NOMO-1 treated with DMSO at 0.1 percent for 48 hours (cell line): ENCODE measurements around the gene USF1.
"Not testable (repeated sequence)": the region's sequence is repeated elsewhere in the genome, so short reads cannot be mapped to it uniquely, and the experiment has no call there.

Experiments
- DNase-seq: peaks from one replicate; lab custom pipeline; 2025; ENCODE audit not compliant: unreplicated experiment; lab: John Stamatoyannopoulos, UW

USF1 gene

DNA sequence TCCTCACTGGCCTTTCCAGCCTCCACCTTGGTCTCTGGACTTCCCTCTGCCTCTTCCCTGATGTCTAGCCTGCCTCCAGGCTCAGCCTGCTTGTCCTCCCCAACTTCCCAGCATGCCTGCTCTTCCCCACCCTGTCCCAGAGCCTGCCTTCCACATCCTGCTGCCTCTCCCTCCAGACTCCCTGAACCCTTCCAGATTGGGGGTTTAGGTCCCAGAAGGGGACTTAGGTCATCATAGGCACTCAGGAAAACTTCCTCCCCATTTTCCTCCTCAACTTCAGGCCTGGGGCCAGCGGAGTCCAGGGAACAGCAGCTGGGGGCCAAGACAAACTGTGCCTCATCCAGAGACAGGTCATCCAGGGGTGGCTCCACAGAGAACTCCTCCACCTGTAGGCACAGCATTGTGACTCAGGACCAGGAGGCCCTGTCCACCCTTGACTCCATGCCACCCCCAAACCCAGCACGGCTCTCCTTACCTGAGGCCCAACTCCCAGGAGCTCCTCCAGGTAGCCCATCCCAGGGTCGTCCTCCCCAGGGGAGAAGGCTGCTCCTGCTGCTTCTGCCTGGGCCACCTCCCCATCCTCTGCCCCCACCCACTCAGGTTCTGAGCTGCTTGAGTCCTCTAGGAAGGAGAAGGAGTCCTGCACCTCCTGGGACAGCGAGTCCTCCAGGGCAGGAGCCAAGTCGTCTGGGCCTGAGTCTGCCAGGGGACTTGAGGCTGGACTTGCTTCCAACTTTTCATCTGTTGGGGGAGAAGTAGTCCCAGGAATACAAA is 3.4 kb upstream of the USF1 start:
- DNase-seq, result no peak

DNA sequence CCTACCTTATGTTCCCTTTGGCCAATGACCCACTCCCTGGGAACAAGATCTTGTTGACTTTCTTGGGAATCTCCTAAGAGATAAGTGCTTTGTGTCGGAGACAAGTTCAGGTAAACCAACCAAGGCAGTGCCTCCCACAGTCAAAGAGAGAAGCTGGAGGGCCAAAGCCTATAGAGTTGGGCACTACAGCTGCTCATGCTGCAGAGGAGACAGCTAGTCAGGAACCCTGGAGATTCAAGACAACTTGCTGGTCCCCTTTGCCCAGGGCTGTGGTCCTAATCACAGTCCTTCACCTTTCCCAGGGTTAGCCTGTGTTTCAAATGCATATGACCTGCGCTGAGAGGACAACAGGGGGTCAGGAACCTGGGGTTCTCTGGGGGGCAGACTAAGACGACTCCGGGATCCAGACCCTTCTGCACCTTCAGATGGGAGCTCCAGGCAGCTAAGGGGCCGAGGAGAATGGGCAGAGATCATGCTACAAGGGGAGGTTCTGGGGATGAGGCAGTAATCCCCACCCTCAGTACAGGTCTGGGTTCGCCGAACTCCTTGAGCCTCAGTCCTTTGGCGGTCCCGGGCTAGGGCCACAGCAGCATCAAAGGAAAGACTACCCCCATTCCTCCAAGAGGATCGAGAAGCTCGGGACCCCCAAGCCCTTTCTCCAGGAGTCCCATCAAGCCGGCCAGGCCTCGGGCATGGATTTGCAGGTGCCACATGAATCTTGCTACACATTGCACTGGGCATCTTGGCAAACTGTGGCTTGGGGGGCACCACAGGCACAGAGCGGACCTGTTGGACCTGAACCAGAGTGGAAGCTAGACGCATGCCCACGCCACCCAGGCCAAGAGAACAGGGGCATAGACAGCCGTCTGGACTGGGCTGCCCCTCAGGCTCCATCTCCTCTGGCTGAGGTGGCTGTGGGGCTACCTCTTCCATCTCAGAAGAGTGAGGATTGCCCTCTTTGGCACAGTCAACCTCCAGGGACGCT is 2.0 kb upstream of the USF1 start:
- no peak for DNase-seq

GRCh38 chr1:161046605-161047228 is 940 bp upstream of the USF1 start:
- peak; percentile 96 for DNase-seq

DNA sequence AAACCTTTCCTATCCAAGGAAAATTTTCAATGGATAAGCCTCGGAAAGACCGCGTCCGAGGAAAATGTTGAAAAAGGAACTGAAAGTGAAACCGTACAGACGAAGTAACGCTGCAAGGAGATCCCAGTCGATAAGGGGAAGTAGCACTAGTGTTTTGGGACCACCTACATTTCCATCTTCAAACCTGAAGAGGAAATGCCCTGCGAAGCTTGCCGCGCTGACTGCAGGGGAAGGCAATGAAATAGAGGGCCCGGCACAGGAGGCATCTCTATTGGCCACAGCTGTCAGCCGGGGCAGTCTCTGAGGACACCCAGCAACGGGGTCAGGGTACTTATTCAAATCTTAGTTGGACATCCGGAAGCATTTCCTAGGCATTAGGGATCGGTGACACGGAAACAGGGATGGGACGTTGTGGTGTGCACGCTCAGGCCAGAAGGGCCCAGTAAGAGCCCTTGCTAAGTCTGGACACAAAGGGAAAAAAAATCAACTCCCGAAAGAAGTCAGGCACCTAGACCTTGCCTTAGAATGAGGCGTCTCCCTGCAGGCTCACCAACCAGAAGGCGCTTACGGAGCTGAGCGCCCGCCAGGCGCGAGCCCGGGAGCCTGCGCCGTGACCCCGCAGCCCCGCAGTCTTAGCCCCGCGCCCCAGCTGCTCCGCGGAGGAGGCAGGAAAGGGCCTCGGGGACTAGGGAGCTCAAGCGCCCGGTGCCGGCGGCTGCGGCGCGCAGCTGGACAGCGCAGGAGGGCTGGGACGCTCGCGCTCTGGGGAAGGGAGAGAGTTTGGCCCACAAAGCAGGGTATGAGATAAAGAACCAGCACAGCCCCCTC is 655 bp downstream of the USF1 start:
- DNase-seq, result peak; percentile 99

GRCh38 chr1:161044535-161044907 is 1.3 kb downstream of the USF1 start:
- DNase-seq, result no peak

- no peak for DNase-seq
Observed at GRCh38 chr1:161039546-161039945, 6.2 kb downstream of the USF1 start.

DNA sequence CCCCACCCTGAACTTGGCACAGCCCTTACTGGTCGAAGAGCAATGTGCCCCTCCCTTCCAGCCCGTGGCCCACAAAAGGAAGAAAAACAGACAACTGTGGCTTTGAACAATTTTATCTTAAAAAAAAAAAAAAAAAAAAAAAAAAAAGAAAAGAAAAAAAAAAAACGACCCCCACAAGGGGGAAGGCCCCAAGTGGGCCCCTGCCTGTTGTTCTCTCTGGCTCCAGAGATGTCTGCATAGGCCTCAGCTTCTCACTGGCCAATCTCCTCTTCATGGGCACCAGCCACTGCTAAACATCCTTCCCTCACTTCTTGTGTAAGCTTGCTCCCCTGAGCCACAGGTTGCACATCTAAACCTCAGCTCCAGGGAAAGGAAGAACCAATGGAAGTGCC is 6.6 kb downstream of the USF1 start:
- DNase-seq, result no peak

- no peak for DNase-seq
Observed at GRCh38 chr1:161038523-161039153, 7.1 kb downstream of the USF1 start, which contains the start of gene TSTD1. TSS of gene TSTD1 (minus strand) at chr1:161038964. CDS start at chr1:161038889, 75 bp downstream.

DNA sequence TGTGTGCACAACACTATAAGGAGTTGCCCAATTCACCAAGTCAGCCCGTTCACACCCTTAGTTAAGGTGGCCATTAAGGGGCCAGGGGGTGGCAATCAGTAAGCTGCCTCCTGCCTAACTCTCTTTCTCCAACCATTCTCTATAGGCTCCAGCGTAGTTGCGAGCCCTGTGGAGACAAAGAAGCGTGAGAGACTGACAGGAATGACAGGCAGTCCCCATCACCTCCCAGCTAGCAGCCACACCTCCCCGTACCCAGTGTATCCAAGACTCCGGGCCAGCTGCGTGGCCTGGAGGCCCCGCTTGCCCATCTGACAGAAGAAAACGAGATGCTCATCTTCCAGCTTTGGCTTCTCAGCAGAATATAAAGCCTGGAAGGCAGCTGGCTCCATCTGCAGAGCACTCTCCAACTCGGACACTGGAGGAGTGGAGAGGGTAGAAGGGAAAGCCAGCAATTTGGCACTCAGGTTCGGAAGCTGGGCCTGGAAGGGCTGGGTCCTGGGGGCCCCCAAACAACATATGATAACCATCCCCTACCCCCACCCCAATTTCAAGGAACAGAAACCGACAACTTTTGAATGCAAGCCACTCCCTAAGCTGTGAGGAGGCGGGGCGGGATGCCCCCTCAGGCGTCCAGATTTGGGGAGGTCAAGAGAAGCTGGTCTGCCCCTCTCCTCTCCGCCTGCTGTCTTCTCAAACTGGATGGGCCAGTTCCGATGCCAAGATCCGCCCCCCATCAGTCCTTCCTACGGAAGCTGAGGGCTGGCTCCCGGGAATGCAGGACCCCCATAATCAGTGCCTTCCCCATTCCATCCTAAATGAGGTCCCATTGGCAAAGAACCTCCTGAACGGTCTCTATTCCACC is 7.9 kb downstream of the USF1 start:
- DNase-seq, result no peak

DNA sequence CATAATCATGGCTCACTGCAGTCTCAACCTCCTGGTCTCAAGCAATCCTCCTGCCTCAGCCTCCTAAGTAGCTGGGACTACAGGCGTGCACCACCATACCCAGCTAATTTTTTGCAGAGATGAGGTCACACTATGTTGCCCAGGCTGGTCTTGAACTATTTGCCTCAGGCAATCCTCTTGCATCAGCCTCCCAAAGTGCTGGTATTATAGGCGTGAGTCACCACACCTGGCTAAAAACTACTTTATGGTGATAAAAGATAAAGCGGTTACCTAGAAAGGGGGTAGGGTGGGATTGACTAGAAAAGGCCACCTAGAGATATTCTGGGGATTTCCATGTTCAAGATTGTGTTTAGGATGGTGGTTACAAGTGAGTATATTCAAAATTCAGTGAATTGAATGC is 12.0 kb downstream of the USF1 start:
- no peak for DNase-seq

DNA sequence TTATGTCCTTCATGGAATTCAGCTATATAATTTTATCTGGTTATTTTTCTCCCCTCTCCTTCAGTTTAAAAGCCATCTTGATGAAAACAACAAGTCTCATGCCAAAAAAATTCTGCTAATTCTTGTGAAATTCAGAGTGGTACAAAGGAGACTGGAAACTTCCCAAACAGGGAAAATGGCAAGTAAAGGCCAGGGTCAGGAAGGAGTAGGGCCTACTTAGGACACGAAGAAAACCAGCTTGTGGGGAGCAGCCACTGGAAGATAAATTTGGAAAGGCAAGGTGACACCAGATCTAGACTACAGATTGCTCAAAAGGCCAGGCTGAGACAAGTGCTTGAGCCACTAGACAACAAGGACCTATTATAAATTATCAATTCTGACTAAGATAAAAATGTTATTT is 13.4 kb downstream of the USF1 start:
- DNase-seq, result no peak

DNA sequence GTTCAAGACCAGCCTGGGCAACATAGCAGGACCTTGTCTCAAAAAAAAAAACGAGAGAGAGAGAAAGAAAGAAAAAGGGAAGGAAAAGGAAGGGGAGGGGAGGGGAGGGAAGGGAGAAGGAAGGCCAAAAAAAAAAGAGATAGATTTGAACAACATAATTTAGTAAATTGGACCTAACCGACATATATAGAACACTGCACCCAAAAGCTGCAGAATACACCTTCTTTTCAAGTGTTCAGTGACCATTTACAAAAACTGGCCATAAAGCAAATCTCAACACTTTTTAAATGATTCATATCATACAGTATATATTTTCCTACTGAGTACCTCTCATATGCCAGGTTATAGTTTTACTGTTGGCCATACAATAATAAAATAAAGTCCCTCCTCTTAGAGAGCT is 13.9 kb downstream of the USF1 start:
- DNase-seq, result no peak

DNA sequence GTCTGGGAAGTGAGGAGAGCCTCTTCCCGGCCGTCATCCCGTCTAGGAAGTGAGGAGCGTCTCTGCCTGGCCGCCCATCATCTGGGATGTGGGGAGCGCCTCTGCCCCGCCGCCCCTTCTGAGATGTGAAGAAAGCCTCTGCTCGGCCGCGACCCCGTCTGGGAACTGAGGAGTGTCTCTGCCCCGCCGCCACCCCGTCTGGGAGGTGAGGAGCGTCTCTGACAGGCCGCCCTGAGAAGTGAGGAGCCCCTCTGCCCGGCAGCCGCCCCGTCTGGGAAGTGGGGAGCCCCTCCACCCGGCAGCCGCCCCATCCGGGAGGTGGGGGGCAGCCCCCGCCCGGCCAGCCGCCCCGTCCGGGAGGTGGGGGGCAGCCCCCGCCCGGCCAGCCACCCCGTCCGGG is 16.3 kb downstream of the USF1 start:
- not testable (repeated sequence) for DNase-seq

DNA sequence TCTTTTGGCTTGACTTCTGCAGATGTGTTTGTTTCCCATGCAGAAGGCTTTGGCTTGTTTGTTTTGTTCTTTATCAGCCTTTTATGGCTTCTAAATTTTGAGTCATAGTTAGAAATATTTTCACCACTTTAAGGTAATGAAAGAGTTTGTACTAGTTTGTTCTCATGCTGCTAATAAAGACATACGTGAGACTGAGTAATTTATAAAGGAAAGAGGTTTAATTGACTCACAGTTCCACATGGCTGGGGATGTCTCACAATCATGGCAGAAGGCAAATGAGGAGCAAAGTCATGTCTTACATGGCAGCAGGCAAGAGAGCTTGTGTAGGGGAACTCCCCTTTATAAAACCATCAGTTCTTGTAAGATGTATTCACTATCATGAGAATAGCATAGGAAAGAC is 18.8 kb downstream of the USF1 start:
- DNase-seq, result not testable (repeated sequence)

GRCh38 chr1:161022432-161022831 is 23.3 kb downstream of the USF1 start:
- DNase-seq, result not testable (repeated sequence)

DNA sequence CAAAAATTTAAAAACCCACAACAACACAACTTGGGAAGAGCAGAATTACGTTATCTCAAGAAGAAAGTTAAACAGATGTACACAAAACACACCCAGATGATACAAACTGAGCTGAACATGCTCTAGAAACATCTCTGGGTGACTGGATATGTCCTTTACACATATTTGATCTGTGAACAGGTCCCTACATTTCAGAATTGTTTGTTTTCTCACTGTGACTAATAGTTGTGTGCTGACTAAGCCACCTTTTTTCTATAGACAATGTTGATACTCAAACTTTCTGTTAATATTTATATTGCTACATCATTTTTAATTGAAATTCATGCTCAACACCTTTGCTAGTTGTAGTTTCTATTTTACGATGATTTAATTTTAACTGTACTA is 23.8 kb downstream of the USF1 start:
- DNase-seq, result no peak

- DNase-seq, result peak; percentile 87
Observed at GRCh38 chr1:161021165-161021969, 24.4 kb downstream of the USF1 start.

- DNase-seq, result peak; percentile 44
Observed at GRCh38 chr1:161020509-161021164, 25.1 kb downstream of the USF1 start, which contains the start of gene F11R. TSS of gene F11R (minus strand) at chr1:161021152. CDS start at chr1:161021073, 79 bp downstream.
